ENCODE results near the gene CFAP65. TPM values are rescaled to one million over a fixed set of nuclear protein-coding genes. Genes with fewer than 3 reads are reported as not detected.

Gene CFAP65
- polyA plus RNA-seq, 4 donors: 0.24 to 0.73 (median 0.34) TPM

DNA sequence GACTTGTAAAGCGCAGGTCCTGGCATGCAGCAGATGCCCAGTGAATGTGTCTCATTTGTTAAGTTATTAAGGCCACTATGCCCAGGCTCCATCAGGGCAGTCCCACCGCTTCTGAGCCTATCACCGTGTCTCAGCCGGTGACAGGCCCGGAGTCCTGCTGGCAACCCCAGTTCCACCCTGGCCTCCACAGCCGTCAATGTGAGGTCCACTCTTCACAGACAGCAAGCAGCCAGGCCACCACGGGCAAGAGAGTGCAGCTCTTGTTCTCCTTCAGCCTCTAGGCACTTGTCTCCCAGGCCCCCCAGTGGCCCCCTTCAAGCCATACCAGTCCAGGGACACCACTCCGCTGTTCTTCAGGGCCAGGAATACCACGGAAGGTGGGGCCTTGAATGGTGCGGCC, 22.6 kb downstream of the CFAP65 start:
- no peak for DNase-seq (ENCODE audit: low read depth in 4 of 4, low spot score in 2 of 4)

GRCh38 chr2:219018286-219018685, 23.0 kb downstream of the CFAP65 start:
- DNase-seq (ENCODE audit: low read depth in 4 of 4, low spot score in 2 of 4): no peak

- no peak for DNase-seq (ENCODE audit: low read depth in 4 of 4, low spot score in 2 of 4)
These were observed 23.9 kb downstream of the CFAP65 start for GRCh38 chr2:219017201-219017931.

DNA sequence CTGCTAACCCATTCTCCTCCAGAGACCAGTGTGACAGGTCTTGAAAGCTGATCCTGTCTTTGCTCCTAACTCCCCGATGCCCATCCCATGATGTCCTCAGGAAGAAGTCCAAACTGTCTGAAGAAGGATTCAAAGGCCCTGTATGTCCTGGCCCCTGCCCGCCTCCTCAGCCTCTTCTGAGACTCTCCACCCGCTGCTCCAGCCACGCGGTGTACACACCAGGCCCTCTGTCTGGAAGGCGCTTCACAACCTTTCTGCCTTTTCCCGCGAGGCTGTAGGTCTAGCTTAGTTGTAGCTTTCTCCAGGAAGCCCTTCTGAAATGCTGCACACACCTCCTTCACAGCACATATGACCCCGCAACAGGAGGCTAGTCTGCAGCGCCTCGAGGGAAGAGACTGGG, 24.6 kb downstream of the CFAP65 start:
- no peak for DNase-seq (ENCODE audit: low read depth in 4 of 4, low spot score in 2 of 4)

DNA sequence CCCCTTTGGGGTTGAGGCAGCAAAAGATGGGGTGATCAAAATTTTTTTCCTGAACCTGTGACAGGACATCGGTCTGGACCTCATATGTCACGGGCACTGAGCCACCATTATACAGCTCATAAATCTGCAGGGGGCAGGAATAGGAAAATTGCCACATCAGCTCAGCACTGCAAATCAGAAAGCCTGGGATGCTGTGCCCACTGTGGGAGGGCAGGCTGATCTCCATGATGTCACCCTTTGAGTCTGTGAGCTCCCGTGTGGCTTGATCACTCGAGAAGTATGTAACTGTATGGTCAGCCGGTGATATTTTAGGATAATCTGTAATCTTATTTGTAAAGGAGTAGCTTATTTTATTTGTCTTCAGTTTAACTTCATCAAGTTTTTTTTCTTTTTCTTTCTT, 30.4 kb downstream of the CFAP65 start:
- no peak for DNase-seq (ENCODE audit: low read depth in 4 of 4, low spot score in 2 of 4)

DNA sequence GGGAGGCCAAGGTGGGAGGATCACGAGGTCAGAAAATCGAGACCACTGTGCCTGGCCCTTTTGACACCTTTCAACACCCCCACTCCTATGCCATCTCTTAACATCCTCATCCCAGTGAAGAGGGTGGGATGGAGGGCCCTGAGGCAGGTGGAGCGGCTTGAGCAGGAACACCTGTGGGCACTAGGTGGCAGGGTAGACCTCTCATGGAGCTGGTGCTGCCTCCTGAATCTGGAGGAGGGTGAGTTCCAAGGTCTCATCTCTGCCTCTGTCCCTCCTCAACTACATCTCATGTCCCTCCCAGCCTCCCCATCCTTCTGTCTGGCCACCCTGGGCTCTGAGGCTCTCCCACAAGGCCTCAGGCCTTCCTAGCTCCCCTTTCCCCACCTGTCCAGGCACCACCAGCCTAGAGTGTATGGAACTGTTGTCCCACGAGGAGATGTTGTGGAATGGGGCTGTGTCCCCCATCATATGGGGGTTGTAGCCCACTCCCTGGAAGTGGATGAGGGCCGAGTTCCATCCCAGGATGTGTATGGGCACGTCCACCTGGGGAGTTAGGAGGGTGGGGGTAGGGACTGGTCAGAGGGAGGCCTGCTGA, 31.1 kb downstream of the CFAP65 start:
- DNase-seq (ENCODE audit: low read depth in 4 of 4, low spot score in 2 of 4): no peak

DNA sequence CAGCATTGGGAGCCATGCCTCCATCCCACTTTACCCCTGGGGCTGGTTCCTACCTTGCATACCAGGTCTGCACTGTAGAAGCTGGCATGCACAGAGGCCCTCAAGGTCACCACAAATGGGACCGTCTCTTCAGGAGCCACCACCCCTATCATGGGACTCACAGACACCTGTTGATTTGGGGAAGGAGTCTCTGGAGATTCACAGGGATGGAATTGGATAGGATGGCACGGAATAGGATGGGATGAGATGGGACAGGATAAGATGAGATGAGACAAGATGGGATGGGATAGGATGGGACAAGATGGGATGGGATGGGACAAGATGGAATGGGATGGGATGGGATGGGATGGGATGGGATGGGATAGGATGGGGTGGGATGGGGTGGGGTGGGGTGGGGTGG, 32.0 kb downstream of the CFAP65 start:
- no peak for DNase-seq (ENCODE audit: low read depth in 4 of 4, low spot score in 2 of 4)

DNA sequence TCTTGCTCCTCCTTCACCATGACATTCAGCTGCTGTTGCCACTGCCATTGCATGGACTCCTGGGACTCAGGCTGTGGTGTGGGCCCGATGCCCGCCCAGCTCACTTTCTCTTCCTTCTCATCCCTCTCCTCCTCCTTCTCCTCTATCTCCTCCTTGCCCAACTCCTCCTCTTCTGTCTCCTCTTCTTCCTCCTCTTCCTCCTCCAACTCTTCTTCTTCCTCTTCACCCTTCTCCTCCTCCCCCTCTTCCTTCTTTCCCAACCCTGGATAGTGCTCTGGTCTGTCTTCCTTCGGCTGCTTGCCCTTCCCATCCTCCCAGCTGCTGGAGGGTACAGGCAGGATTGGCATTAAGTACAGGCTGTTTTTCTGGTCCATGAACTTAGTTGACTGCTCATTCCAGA, 37.3 kb downstream of the CFAP65 start:
- DNase-seq (ENCODE audit: low read depth in 4 of 4, low spot score in 2 of 4): no peak

- DNase-seq (ENCODE audit: low read depth in 4 of 4, low spot score in 2 of 4): no peak
These were observed 38.1 kb downstream of the CFAP65 start for GRCh38 chr2:219003267-219003634.

GRCh38 chr2:219002395-219003266, 38.7 kb downstream of the CFAP65 start:
- DNase-seq (ENCODE audit: low read depth in 4 of 4, low spot score in 2 of 4): no peak

- no peak for DNase-seq (ENCODE audit: low read depth in 4 of 4, low spot score in 2 of 4)
These were observed 39.5 kb downstream of the CFAP65 start for GRCh38 chr2:219001577-219002394.

DNA sequence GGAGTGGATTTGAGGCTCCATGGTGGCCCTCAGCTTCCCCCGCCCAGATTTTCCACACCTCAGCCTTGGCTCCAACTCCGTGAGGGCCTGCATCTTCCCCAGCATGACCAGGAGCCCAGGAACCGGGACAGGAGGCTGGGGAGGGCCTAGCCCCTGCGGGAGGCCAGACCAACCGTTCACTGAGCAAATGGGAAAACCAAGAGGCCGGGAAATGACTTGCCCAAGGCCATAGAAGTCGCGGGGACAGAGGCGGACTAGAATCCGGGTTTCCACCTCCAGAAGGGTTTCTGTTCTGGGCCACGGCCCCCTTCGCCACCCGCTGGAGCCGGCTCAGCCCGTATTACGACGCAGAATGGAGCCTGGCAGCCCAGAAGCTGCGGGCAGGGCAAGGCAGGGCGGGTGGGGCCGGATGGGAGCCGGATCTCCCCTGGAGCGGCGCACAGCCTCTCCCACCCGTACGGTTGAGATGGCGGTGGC, 40.2 kb downstream of the CFAP65 start:
- DNase-seq (ENCODE audit: low read depth in 4 of 4, low spot score in 2 of 4): no peak

DNA sequence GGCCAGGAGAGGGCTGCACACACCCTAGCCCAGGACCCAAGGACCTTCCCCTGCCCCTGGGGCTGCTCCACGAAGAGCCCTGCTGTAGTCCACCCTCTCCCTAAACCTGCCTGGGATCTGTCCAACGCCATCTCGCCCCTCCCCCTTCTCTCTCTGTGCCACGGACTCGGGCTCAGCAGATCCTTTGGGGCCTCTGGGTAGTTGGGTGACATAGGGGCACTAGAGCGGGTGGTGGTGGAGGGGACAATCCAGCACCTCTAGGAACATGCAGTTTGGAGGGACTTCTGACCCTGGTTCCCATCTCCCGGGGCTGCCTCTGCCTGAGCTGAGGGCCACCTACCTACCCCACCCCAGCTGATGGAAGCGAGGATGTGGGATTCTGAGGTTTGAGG, 40.8 kb downstream of the CFAP65 start:
- DNase-seq (ENCODE audit: low read depth in 4 of 4, low spot score in 2 of 4): no peak

- DNase-seq (ENCODE audit: low read depth in 4 of 4, low spot score in 2 of 4): no peak
These were observed 41.3 kb downstream of the CFAP65 start for GRCh38 chr2:218999881-219000568.

DNA sequence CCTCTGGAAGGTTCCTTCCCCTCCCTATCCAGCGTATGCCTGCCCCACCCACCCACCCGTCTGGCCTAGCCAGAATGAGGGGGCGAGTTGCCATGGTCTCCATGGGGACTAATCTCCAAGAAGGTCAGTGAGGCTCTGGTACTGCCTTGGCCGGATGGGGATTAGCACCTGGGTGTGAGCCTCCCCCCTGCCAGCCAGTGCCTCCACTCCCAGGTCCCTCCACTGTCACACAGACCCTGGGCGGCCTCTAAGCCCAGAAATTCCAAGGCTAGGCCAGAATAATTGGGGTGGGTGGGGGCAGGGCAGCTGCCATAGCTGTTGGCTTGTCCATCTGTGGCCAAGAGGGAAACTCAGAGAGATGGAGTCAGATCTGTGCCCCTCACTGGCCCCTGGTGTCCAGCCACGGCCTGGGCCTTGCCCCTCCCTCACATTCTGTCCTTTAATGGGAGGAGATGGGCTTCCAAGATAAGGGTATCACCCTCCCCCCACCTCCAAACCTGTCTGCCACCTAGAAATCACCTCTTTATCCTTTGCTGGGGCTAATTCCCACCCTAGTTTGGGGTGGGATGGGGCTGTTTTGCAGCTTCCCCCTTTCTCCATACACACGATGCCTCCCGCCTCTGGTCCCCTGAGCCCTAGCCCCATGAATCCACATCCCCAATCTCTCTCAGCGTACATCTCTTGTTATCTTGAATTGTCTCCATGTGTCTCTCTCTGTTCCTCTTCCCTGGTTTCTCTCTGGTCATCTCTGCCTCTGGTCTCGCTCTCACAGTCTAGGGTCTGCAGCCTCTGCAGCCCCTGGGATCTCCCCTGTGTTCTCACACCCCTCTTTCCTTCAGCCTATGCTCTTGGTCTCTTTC, 42.1 kb downstream of the CFAP65 start:
- DNase-seq (ENCODE audit: low read depth in 4 of 4, low spot score in 2 of 4): no peak

GRCh38 chr2:218998414-218999002, 42.8 kb downstream of the CFAP65 start:
- no peak for DNase-seq (ENCODE audit: low read depth in 4 of 4, low spot score in 2 of 4)

GRCh38 chr2:218997731-218998130, 43.6 kb downstream of the CFAP65 start:
- no peak for DNase-seq (ENCODE audit: low read depth in 4 of 4, low spot score in 2 of 4)

DNA sequence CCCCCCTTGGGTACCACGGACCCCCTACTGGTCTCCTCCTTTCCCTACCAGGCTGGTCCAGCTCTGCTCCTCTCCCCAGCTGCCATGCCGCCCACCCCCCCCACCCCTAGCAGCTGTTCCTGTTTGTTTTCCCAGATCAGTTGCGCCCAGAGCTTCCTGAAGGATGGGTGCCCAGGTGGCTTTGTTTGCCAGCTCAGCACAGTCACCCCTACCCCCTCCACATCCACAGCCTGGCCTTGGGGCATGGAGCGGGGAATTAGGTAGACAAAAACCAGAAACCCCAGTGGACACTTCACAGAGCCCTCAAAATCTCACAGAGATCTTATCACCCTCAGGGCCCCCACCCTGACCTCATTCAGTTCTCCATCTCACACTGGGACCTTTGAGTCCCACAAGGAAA, 44.4 kb downstream of the CFAP65 start:
- DNase-seq (ENCODE audit: low read depth in 4 of 4, low spot score in 2 of 4): no peak

Data from left renal cortex interstitium (tissue), 4 donors.